RPMI8226 (cell line): ENCODE results near the gene TMEM151A.
A peak's percentile ranks its signal among the peaks of the same experiment; 100 is the strongest.

Experiments used
- DNase-seq: peaks from one replicate; pipeline ENCODE4 v3.0.0-alpha.2; 2015

The TMEM151A gene

GRCh38 chr11:66338276-66339161, 46.8 kb downstream of the TMEM151A start:
- DNase-seq = no peak

GRCh38 chr11:66339162-66339675, 47.5 kb downstream of the TMEM151A start:
- no peak for DNase-seq

DNA sequence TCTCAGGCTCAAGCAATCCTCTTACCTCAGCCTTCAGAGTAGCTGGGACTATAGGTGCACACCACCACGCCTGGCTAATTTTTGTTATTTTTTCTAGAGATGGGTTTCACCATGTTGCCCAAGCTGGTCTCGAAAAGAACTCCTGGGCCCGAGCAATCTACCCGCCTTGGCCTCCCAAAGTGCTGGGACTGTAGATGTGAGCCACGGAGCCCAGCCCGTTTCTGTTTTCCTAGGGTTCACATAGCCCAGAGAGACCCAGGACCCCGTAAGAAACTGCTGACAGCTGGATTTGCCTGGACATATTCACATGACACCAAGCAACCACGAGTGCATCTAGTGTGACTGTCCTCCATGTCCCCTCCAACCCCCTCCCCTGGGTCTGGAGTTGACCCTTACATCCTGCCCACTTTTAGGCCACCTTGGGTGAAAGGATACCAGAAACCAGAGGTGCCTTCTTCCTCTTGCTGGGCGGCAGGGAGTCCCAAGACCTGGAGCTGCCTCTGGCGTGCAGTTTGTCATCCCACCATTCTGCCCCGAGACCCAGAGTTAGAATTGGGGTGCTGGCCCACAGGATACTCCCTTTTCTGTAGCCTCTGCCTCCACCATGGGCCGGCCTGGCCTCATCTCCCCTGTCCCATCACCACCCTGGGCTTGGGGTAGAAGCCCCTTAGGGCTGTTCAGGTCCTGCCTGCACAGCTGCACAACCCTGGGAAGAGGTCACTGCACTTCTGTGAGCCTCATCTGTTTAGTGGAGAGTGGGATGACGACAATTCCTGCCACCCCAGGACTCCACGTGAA, 48.2 kb downstream of the TMEM151A start:
- no peak for DNase-seq

GRCh38 chr11:66340596-66341501, 49.2 kb downstream of the TMEM151A start:
- no peak for DNase-seq

DNA sequence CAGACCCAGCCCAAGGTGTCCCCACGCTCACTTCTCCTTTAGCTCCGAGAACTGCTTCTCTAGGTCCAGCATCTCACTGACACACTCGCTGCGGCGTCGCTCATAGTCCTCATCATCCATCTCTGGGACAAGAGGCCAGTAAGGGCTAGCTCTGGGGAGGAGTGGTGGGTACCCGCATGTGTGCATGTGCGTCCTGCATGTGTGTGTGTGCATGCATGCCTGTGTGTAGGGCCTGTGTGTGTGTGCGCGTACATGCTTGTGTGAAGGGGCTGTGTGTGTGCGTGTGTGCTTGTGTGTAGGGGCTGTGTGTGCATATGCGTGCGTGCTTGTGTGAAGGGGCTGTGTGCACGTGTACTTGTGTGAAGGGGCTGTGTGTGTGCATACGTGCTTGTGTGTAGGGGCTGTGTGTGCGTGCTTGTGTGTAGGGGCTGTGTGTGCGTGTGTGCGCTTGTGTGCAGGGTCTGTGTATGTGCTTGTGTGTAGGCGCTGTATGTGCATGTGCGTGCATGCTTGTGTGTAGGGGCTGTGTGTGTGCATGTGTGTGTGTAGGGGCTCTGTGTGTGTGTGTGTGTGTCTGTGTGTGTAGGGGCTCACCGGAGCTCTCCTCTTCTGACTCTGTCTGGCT, 49.9 kb downstream of the TMEM151A start:
- no peak for DNase-seq

DNA sequence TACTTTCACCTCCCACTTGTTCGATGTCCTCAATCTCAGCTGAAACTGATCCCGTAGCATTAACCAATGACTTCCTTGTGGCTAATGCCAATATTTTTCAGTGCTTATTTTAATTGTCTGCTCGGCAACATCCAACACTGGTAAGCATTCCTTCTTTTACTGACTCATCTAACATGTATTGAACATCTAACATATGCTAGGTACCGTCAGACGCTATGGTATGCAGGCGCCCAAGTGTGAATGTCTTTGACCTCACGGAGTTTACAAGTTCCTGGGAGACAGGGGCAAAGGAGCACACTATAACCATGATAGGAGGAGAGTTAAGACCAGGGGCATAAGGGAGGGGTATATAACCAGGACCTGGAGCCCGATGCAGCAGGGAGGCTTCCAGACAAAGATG, 51.5 kb downstream of the TMEM151A start:
- DNase-seq = no peak

GRCh38 chr11:66344550-66345315, 53.0 kb downstream of the TMEM151A start, which contains the start of gene BRMS1:
Gene BRMS1, minus strand, starts transcription at chr11:66345104. Its CDS starts 2,870 bp downstream, at chr11:66342234.
- DNase-seq = peak; percentile 100

DNA sequence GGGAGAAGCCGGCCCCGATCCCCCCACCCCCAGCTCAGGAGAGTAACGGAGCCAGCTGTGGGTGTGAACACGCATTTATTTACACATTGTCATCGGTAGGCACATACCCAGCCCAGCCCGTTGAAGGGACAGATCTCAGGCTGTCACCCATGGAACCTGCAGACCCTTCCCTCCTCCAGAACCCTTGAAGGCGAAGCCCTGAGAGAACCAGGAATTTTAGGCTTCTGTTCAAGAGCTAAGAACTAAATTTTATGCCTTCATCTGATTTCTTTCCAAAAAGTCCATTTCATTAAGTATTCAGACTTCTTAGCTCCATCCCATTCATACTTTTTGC, 53.6 kb downstream of the TMEM151A start:
- DNase-seq = no peak
